Embryonic facial prominence (tissue), 1 donor: ENCODE data around the gene NLGN1.

Experiments
- DNase-seq: peaks from one replicate; pipeline ENCODE4 v3.0.0-alpha.2; 2016; ENCODE audit errors: extremely low spot score

NLGN1 gene

DNA sequence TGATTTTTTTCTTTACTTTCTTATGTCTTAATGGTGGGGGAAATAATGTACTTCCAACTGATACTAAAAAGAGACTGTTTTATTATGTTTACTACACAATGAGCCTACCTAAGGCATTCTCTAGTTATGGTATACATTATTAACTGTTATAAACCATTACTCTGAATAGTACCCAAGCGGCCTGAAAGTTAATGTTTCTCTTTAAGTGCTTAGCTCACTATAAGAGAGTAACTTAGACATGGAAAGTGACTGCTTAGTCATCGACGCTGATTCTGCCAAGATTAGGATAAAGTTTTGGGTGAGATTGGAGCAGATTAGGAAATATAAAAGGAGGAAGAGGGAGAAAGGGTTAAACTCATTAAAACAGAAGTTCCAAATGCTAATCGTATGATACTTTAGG, 365.0 kb downstream of the NLGN1 start:
- no peak for DNase-seq

DNA sequence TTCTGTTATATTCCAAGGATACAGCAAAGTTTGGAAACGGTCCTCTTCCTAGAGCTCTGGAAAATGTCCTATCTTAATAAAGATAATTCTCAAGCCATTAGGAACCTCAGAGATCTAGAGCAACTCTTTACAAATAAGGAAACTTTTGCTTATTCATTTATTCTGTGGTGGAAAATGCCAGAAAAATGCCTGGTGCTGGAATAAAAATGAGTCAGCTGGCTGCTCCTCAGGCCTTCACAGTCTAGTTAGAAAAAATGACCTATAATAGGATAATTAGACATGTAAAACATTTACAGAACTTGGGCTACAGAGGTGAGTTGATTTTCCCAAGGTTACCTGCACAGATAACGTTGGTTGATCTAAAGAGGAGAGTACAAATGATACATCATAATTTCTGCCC, 372.5 kb downstream of the NLGN1 start:
- DNase-seq, result no peak

DNA sequence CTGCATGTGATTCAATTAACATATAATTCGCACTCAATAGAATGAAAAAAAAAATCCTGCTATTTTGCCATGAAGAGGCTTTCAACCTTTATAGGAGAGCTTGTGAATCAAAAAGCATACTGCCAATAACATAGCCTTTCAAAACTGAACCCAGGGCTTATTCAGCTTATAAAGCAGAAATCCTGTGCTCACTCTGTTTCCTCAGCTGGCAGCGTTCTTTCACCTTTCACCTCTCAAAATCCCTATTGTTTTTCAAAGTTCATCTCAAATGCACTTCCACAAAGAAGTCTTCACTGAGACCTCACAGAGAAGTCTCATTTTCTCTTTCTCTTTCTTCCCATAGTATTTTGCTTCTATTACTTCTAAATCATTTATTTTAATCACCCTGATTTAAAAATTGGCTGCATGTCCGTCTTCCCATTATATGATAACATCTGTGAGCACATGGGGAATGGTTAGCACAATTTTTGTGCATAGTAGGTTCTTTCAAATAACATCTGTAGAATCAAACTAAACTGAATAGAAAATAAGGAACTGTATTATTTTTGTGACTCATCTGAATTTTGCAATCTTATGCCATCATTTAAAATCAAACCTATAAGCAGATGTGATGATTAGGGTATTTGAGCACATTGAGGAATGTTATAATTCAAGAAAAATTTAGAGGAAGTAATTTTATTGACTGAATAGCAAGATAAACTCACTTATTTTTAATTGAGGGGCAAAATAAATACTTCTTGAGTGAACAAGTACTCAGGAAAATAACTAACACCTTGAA, 373.4 kb downstream of the NLGN1 start:
- DNase-seq, result no peak

DNA sequence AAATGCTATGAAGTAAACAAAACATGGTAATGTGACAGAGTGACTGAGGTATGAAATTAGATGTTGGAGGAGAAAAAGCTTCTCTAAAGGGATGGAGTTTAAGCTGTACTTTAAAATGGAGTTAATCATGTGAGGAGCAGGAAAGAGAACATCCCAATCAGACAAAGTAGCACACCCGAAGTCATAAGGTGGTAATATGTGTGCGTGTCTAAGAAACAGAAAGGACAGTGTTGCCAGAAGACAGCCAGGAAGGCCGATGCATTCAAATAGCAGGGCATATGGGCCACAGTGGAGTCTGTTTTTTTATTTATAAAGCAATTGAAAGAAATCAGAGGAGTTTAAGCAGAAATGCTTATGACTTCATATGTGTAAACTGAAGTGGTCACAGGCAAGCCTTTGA, 376.3 kb downstream of the NLGN1 start:
- no peak for DNase-seq

DNA sequence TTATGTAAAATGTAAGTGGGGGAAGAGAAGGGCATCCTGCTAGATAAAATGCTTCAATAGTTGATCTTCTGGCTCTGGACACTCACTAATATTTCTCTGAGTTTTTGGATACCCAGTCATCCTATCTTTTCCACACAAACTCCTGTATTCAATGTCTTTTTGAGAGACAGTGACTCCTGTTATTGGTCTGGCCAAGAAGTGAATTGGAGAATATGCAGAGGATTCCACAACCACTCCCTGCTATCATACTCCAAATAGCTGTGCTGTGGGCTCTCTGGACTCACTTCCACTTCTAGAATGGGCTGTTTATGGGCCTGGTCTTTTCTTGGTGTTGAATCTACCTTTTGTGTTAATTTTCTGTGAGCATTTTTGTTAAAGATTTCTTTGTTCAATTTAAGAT, 376.8 kb downstream of the NLGN1 start:
- no peak for DNase-seq

DNA sequence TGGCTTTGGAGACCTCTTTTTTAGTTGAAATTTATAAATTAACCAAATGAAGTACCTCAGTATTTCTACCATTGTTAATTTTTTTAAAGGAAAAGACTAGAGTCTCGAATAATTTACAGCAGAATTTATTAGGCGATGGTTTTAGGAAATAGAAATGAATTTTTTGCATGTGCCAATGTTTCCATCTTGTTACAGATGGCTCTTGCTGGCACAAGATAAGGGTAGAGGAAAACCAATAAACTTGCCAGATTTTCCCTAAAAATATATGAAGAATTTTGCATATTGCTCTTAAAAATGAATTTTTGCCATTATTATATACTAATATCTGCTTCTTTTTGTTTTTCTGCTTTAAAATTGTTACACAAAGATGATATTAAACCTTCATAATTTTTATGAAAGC, 380.7 kb downstream of the NLGN1 start:
- DNase-seq, result no peak

DNA sequence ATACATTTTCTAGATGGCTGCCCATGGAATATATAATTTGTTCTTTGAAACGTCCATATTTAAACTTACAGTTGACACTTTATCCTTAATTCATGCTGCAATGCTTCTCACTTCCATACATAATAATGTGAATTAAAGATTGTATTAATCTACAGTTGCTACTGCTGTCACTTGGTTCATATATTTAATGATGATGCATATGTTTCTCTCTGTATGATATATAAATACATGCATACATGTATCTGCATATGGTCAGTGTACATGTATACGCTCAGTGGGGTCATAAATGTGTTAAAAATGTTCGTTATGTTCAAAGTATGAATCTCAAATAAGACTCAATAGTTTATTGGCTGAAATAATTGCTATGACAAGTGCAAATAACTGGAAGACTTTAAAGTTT, 382.5 kb downstream of the NLGN1 start:
- no peak for DNase-seq

DNA sequence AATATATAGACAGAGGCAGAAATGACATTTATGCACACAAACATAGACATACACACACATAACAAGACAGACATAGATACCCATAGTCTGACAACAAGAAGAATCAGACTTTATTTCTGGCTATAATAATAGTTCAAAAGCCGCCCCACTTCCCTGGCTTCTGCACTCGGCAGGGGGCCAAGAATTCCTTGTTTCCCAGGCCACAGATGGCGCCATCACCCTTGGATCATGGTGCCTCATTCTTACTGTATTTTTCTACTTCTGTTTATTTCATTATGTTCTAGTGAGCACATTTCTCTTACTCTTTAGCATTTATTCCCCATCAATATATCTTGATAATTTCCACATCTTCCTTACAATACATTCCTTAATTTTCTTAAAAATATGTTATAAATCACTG, 387.5 kb downstream of the NLGN1 start:
- no peak for DNase-seq

DNA sequence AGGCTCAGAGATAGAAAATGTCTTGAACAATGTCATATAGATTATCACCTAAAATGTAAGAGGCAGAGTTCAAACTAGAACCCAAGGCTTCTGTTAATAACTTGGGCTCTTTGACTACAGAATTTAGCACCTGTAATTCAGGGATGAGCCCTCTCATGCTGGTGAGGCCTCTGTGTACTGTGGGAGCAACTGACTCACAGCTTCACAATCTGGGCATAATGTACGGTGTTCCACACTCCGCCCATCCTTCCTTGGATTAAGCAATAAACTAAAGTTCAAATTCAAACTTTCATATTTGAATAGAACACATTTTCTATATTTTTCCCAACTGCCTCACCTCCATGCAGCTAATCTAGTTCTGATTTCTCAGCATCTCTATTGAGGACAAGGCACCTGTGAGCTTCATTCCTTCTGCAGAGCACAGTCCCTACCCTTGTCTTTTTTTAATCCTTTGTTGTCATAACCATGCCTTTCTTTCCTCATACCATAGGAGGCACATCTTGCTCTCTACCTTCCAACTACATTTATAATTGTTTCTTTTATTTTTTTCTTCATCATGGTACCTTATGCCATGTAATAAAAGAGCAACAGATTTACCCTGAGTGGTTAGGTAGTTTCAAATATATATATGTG, 392.1 kb downstream of the NLGN1 start:
- DNase-seq, result no peak

DNA sequence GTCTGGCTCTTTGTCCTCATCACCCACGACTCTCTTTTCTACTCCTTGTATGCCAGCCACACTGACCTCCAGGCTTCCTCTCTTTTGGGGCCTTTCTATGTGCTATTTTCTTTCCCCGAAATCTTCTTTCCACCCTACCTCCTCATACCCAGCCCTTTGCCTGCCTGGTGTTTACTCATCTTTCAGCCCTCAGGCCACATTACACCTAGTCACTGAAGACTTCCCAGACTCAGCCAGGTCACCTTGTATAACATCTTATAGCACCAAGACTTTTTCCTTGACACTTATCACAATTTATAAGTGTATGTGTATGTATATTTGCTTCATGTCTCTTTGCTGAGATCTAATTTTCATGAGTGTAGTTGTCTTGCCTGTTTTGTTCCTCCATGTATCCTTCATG, 396.4 kb downstream of the NLGN1 start:
- DNase-seq, result no peak

DNA sequence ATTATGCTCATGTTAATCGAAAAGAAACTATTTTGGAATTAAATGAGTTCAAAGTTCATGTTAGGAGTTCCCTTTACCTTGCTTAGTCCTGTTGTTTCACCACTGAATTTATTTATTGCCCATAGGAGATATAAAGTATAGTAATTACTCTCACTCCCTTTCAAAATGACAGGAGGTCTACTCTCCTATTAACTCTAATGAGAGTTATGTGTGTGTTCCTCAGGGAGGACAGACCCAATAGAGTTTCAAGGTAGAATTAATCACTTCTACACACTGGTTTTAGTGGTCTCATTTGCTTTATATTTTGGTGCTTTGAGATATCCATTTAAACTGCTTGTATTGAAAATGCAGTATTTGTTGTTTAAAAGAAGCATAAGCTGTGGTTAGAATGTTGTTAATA, 398.9 kb downstream of the NLGN1 start:
- no peak for DNase-seq

DNA sequence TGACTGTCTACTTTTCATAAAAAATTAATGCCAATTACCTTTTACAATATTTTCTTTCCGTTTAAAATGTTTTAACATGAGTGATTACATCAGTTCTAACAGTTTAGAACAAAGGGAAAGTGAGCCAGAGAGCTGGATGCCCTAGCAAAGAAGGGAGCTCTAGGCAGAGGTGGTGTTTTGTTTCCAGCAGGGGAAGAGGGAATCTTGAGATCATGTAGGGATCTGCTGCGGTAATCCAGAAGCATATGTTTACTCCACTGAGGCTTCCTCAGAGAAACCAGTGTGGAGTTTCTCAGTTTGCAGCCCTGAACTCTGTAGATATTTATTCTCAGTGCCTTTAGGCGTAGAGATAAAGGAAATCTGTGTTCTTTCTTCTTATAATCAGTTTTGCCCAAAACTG, 399.3 kb downstream of the NLGN1 start:
- no peak for DNase-seq

DNA sequence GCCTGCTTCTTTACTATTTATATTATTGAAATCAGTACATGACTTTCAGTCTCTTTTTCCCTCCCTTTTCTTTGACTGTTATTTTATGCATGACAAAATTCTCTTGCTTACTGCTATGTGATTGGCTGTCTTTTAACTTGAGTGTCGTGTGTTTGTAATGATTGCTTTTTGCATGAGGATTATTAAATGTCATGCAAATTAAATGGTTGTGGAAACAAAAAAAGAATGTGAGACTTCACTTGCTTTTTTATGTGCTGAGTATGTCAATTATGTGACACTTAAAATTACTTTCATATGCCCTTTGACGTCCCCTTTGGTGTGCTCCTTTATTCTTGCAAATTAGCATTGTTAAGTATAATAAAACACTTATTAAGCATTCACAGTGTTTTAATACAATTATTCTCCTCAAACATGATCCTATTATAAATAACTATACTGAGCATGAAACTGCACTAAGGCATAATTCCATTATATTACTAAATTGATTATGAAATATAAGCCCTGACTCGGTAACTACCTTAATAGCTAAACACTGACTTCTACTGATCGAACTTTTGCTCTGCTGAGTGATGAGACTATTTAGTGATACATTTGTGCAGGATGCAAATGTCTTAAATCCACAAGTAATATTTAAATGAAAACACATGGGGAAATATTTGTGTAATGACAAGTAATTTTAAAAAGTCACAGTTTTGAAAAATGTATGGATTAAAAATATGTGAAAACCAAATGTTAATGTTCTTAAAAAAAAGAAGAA, 401.7 kb downstream of the NLGN1 start:
- DNase-seq, result no peak

DNA sequence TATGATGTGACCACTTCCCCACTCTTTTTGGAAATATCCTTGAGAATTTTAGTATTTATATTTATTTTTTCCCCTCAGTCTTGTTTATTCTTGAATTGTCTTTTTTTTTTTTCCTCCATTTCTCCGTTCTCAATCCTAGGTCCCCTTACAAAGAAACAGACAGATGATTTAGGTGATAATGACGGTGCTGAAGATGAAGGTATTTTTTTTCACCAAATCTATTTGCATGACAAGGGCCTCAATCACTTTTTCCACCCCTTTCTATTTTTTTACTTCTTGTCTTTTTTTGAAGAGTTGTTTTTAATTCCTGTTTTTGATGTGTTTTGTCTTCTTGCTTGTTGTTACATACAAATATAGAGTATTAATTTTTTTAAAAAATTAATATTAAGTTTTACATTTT, 402.6 kb downstream of the NLGN1 start:
- no peak for DNase-seq

DNA sequence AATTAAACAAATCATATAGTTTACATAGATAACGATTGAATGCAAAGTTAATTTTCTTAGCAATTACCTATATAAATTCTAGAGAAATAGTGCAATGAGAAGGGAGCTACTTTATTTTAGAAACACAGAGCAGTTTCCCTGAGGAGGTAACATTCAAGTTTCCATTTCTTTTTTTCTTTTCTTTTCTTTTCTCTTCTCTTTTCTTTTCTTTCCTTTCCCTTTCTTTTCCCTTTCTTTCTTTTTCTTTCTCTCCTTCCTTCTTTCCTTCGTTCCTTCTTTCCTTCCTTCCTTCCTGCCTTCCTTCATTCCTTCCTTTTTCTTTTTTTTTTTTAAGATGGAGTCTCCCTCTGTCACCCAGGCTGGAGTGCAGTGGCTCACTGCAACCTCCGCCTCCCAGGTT, 417.3 kb downstream of the NLGN1 start:
- DNase-seq, result peak; percentile 9

DNA sequence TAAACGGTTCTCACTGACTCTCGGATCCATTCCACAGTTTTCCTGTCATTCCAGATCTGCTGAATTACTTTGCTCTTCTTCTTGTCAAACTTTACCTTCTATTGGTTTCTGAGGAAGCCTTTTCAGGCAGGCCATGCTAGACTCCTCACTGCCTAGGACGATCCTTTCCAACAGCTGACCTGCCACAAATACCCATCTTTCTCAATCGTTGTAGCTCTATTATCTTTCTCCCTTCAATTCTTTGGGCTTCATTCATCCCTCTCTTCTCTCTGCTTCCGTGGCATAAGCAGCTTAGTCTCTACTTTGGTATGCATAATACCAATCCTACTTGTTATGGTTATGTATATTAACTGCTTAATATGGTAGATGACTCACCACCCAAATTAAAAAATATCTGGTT, 421.8 kb downstream of the NLGN1 start:
- no peak for DNase-seq

DNA sequence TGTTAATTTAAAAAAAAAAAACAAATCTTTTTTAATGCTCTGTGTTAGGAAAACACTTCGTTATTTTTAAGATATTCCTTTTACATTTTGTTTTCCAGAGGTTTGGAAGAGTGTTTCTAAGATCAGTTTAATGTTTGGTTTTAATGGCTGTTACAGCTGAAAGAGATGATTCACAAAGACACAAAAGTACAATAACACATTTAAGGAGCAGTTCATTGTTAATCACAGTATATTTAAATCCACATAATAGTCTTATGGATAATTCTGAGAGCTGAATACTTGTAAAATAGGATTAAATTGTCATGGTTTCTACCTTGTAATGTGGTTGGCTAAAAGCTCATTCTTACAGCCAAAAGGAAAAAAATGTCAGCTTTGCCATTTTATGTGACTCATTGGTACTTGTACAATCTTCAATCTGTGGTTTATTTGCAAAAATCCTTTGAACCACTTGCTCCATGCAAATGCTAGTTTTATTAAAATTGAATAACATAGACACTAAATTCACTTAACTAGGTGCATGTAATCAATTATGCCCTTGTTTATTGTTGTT, 426.4 kb downstream of the NLGN1 start:
- DNase-seq, result no peak

DNA sequence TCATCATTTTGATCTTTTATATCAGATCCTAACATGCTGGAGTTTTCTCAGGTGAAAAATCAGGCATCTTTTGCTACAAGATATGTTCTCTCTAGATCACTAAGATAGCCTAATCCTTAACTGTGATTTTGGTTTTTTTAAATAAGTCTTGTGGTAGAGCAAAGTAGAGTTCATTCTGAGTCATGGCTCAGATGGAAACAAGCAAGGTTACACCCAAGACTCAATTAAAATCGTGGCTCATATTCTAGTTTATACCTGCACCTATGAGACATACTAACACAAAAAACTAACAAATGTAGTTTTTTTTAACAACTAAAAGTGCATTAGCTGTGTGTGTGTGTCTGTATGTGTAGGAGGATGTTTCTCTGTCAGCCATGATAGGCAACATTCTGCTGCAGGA, 428.2 kb downstream of the NLGN1 start:
- no peak for DNase-seq

DNA sequence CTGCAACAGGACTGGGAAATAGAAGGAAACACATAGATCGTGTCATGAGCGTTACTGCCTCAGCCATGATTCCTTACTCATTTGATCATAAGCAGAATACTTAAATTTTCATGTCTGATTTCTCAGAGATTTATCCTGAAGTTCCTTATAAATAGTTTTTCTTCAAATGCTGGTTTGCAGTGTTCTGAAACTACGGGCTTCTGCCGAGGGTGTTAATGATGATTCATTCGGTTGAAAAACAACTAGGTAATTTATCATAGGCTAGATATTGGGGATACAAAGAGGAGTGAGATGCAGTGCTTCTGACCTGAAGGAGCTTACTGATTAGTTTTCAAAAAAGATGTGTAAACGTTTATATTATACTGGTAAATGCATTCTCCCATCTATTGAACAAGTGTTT, 428.9 kb downstream of the NLGN1 start:
- DNase-seq, result no peak

DNA sequence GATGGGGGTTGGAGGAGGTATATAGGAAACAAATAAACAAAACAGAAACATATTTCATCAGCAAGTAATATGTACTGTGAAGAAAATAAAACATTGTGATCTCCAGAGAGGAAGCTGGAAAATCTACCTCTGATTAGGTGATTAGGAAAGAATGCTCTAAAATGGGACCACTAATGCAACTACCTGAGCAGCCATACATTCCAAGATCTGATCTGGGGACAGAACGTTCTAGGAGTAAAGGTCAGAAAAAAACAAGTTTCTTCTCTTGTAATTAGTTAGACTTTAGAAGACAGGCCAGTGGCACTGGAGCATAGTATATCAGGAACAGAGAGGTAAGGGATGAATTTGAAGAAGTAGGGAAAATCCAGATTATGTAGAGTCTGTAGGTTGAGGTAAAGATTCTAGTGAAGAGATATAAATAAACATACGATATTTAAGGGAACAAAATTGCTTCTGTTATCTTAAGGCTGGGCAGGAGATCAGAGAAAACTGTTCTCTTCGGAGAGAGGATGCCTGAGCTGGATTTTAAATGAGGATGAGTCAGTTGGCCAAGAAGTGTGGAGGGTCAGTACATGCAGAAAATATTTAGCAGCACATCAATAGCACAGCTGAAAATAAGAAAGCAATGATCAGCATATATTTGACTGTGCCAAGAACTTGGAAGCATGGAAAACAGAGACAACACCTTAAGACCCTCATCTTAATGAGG, 429.5 kb downstream of the NLGN1 start:
- DNase-seq, result no peak

DNA sequence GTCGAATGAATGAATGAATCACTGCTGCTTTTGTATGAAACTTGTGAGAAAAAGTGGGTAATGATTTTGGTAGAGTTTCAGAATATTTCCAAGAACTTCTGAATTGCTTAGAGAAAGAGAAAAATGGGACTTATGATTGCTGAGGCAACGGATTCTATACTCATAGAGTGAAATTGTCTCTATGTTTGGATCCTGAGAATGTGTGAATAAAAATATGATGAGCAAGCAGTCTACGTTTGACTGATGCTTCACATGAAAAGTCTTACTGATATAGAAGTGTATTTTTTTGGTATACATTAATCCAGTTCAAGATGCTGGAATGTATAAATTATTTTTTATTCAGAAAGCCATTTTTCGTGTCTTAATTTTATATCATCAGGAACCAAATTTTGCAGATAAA, 441.1 kb downstream of the NLGN1 start:
- no peak for DNase-seq

DNA sequence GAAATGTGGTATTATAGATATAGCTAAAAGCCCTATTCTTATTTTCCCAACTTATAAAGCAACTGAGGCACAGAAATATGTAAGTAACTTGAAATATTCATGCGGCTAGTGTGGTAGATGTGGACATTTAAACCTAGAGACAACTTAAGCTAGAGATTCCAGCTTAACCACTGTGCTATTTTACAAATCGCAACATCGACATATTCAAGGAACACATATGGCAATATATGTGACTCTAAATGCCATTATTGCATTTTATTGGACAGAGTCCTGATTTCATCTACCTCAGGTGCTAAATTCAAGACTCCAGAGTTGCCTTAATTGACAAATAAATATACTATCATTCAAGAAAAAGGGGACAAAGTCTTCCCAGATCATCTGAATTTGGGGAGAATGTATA, 442.3 kb downstream of the NLGN1 start:
- DNase-seq, result no peak
